Endothelial cell of umbilical vein (primary cell): ENCODE data around the gene RAB7B. TPM values are rescaled to one million over a fixed set of nuclear protein-coding genes. Genes with fewer than 3 reads are reported as not detected.

ENCODE experiments used
- BruUV-seq: library from RNA; stranded (reverse); fragments of 400-500 nt; replicated peaks from 2 replicates; lab custom pipeline; 2021; lab: Mats Ljungman, UMichigan
- CTCF ChIA-PET: fragments of 300-600, 350-600 bp; sonication (Branson Sonifier 250); formaldehyde crosslinking; loops from one replicate; lab custom pipeline; 2021; ENCODE audit warnings: antibody characterized with exemption, inconsistent platforms; lab: Charles Lee
- POLR2A ChIA-PET: fragments of 300-600, 350-600 bp; sonication (Branson Sonifier 250); formaldehyde crosslinking; loops from one replicate; lab custom pipeline; 2021; ENCODE audit warnings: antibody characterized with exemption, inconsistent platforms; lab: Charles Lee
- DNase-seq: peaks from one replicate; pipeline ENCODE4 v3.0.0-alpha.2; 2011; ENCODE audit warnings: low read depth, low spot score
- FAIRE-seq: peaks from 2 replicates; lab custom pipeline; 2011; peaks lifted over from hg19 to GRCh38; lab: Jason Lieb, UNC
- H2AFZ ChIP-seq: 2 replicates; pipeline ENCODE4 v1.6.0; 2012; ENCODE audit warnings: low read depth, low read length, control low read depth, inconsistent platforms
- H3K27ac ChIP-seq: 2 replicates; pipeline ENCODE4 v1.5.1; 2011; ENCODE audit warnings: low read depth, mild to moderate bottlenecking, control low read depth, low read length, moderate library complexity; ENCODE audit not compliant: insufficient read depth
- H3K27me3 ChIP-seq, 2 experiments: 2 replicates each; pipeline versions ENCODE4 v1.6.0 to v1.6.1; 2011; ENCODE audit warnings: low read length in 2 of 2, mixed read lengths in 1 of 2; ENCODE audit not compliant: control insufficient read depth in 2 of 2, insufficient read depth in 2 of 2
- H3K36me3 ChIP-seq, 2 experiments: 2 replicates in 1 of 2; 3 replicates in 1 of 2; pipeline ENCODE4 v1.5.1; 2011; ENCODE audit warnings: low read length in 2 of 2, mild to moderate bottlenecking in 1 of 2, moderate library complexity in 1 of 2; ENCODE audit not compliant: control insufficient read depth in 2 of 2, insufficient read depth in 2 of 2; ENCODE audit errors: extremely low read depth in 1 of 2
- H3K4me1 ChIP-seq: 3 replicates; pipeline ENCODE4 v1.5.1; 2011; ENCODE audit warnings: mild to moderate bottlenecking, low read length; ENCODE audit not compliant: control insufficient read depth, insufficient read depth; ENCODE audit errors: extremely low read depth
- H3K4me2 ChIP-seq: 2 replicates; pipeline ENCODE4 v1.6.1; 2011; ENCODE audit warnings: low read length, control low read depth, mixed read lengths; ENCODE audit not compliant: insufficient read depth
- H3K4me3 ChIP-seq, 3 experiments: fragments of 200-600 bp in 1 of 3; sonication (generic), shearing (Covaris generic) in 1 of 3; replicated peaks in 1 of 3; 2 replicates each; pipeline ENCODE4 v1.5.1; 2011 to 2016; ENCODE audit warnings: control low read depth in 3 of 3, low read length in 3 of 3, mild to moderate bottlenecking in 2 of 3, inconsistent platforms in 1 of 3, low read depth in 1 of 3, moderate library complexity in 1 of 3; ENCODE audit not compliant: insufficient read depth in 1 of 3
- H3K79me2 ChIP-seq: 2 replicates; pipeline ENCODE4 v1.6.0; 2012; ENCODE audit warnings: low read length, inconsistent platforms; ENCODE audit not compliant: control insufficient read depth, insufficient read depth
- H3K9ac ChIP-seq: replicated peaks from 2 replicates; pipeline ENCODE3; 2011; ENCODE audit warnings: low read length, control low read depth; ENCODE audit not compliant: insufficient read depth; ENCODE audit errors: extremely low read depth
- H3K9me1 ChIP-seq: replicated peaks from 3 replicates; pipeline ENCODE4 v1.6.0; 2011; ENCODE audit warnings: mild to moderate bottlenecking, low read length; ENCODE audit not compliant: control insufficient read depth, insufficient read depth; ENCODE audit errors: extremely low read depth
- H3K9me3 ChIP-seq: replicated peaks from 2 replicates; pipeline ENCODE4 v1.5.1; 2012; ENCODE audit warnings: low read length, inconsistent platforms; ENCODE audit not compliant: control insufficient read depth, insufficient read depth
- H4K20me1 ChIP-seq: replicated peaks from 2 replicates; pipeline ENCODE3; 2011; ENCODE audit warnings: mild to moderate bottlenecking, low read length; ENCODE audit not compliant: control insufficient read depth, insufficient read depth; ENCODE audit errors: extremely low read depth
- CTCF ChIP-seq, 2 donors: IDR thresholded peaks; 1 replicate in 1 of 2; 2 replicates in 1 of 2; pipeline ENCODE4 v1.5.1; 2011; ENCODE audit warnings: low read length in 2 of 2, mild to moderate bottlenecking in 2 of 2, moderate library complexity in 2 of 2, control low read depth in 1 of 2, inconsistent platforms in 1 of 2, low read depth in 1 of 2; ENCODE audit not compliant: insufficient read depth in 1 of 2; ENCODE audit errors: extremely low read depth in 1 of 2
- EZH2 ChIP-seq: IDR thresholded peaks from 2 replicates; pipeline ENCODE4 v1.6.1; 2012; ENCODE audit warnings: borderline replicate concordance, low read depth, mild to moderate bottlenecking, moderate library complexity, low read length, inconsistent platforms; ENCODE audit not compliant: severe bottlenecking
- FOS ChIP-seq: IDR thresholded peaks from 2 replicates; pipeline ENCODE4 v1.6.1; 2011; ENCODE audit warnings: mild to moderate bottlenecking, low read length, moderate library complexity, borderline replicate concordance; ENCODE audit not compliant: insufficient read depth
- GATA2 ChIP-seq: IDR thresholded peaks from 2 replicates; pipeline ENCODE4 v1.7.0; 2011; ENCODE audit warnings: low read depth, mild to moderate bottlenecking, moderate library complexity, mixed read lengths, low read length; ENCODE audit not compliant: insufficient read length, insufficient read depth
- JUN ChIP-seq: IDR thresholded peaks from 2 replicates; pipeline ENCODE4 v1.6.1; 2011; ENCODE audit warnings: borderline replicate concordance, low read depth; ENCODE audit not compliant: insufficient read length, insufficient read depth
- MAX ChIP-seq: IDR thresholded peaks from 2 replicates; pipeline ENCODE4 v1.6.1; 2011; ENCODE audit not compliant: insufficient read depth, insufficient read length
- MYC ChIP-seq: IDR thresholded peaks from one replicate; pipeline ENCODE4 v1.6.1; 2011; ENCODE audit warnings: mild to moderate bottlenecking, low read depth, low read length
- POLR2A ChIP-seq: IDR thresholded peaks from 2 replicates; pipeline ENCODE4 v1.6.1; 2012; ENCODE audit warnings: low read depth, mild to moderate bottlenecking, control low read depth, low read length
- POLR2AphosphoS5 ChIP-seq: IDR thresholded peaks from 2 replicates; pipeline ENCODE4 v1.6.1; 2012; ENCODE audit warnings: low read depth, mild to moderate bottlenecking, control low read depth, low read length, moderate library complexity; ENCODE audit not compliant: insufficient read depth
- dilution Hi-C: fragments of 300-500 bp; cut with MboI; formaldehyde crosslinking; loops from one replicate; pipeline ENCODE4 v1.15.0; 2019; ENCODE audit warnings: low sequenced_read_pairs; ENCODE audit not compliant: extremely low pct_ligation_motif_present
- intact Hi-C: fragments of 100-400 bp; cut with micrococcal nuclease; formaldehyde crosslinking; loops from one replicate; pipeline ENCODE4 v1.10.0; 2022
- polyA plus RNA-seq, 4 experiments: library from polyadenylated mRNA; depleted of rRNA in 3 of 4; stranded (reverse) in 3 of 4; unstranded in 1 of 4; fragments of >200 nt; gene quantifications; 2 replicates each; pipeline versions ENCODE4 v1.2.1 to v1.2.3, GENCODE V29; 2011 to 2012; ENCODE audit warnings: missing spikeins in 1 of 4
- total RNA-seq: library from RNA; stranded (reverse); gene quantifications from 2 replicates; pipeline ENCODE4 v1.2.3, GENCODE V29; 2021

The RAB7B gene
- total and polyA plus RNA-seq, 2 donors (not counting 3 experiments of a cell fraction or from before 2014, with no cell fraction given) = 0.15 TPM; not detected in 1

- H3K27me3 ChIP-seq = peaks cover 20% of the 10 kb centered on the region in 2 experiments
- CTCF ChIA-PET = interaction anchor here (1.0 to 2.0 kb wide), 2 partner anchors 11 to 29 kb away, joined by 3 to 11 read pairs; no protein-coding TSS in a partner anchor
- no peak for FAIRE-seq
These were observed 55.2 kb downstream of the RAB7B start for GRCh38 chr1:205948039-205948438.

GRCh38 chr1:205947024-205947423, 56.2 kb downstream of the RAB7B start:
- Histone ChIP-seq H3K4me2 (no peak overlapping the region), H3K27me3 (peaks cover 20 to 22% of the 10 kb centered on the region in 2 experiments), H3K9me3 (no peaks in the 10 kb centered on the region), H3K79me2 (no peaks in the 10 kb centered on the region), H3K4me1 (peaks cover 7% of the 10 kb centered on the region), H3K27ac (no peak overlapping the region), H3K4me3 (no peak overlapping the region), H3K9ac (no peak overlapping the region), H3K9me1 (no peaks in the 10 kb centered on the region), H4K20me1 (no peaks in the 10 kb centered on the region), H2AFZ (no peak overlapping the region), H3K36me3 (no peaks in the 10 kb centered on the region)
- intact Hi-C loops (no loop called here), dilution Hi-C loops (no loop called here)
- no TSS peak for BruUV-seq
- FAIRE-seq (no peak), DNase-seq (no peak)
- CTCF ChIA-PET = interaction anchor here (1.0 to 9.3 kb wide), 4 partner anchors 27 to 155 kb away, joined by 3 to 67 read pairs (median 5); no protein-coding TSS in a partner anchor
- no peak for TF ChIP-seq POLR2A
- TF ChIP-seq CTCF (IDR thresholded peaks at IDR 0.05; ENCODE audit: extremely low read depth in 1 of 2, insufficient read depth in 1 of 2, low read depth in 1 of 2, low read length in 2 of 2) = no peak
- no peak for TF ChIP-seq GATA2
- no peak for TF ChIP-seq JUN
- TF ChIP-seq MAX = no peak
- no peak for TF ChIP-seq MYC
- no peak for TF ChIP-seq EZH2
- no peak for TF ChIP-seq FOS
- TF ChIP-seq POLR2AphosphoS5 = no peak
- POLR2A ChIA-PET = no interaction called here

More at GRCh38 chr1:205948039-205948438, 55.2 kb downstream of the RAB7B start:
- TF ChIP-seq JUN = no peak
- TF ChIP-seq CTCF (IDR thresholded peaks at IDR 0.05; ENCODE audit: extremely low read depth in 1 of 2, insufficient read depth in 1 of 2, low read depth in 1 of 2, low read length in 2 of 2) = no peak
- no peak for DNase-seq
- Histone ChIP-seq H3K27ac (no peak overlapping the region), H2AFZ (no peak overlapping the region), H3K79me2 (no peaks in the 10 kb centered on the region), H4K20me1 (no peaks in the 10 kb centered on the region), H3K9me3 (no peaks in the 10 kb centered on the region), H3K36me3 (no peaks in the 10 kb centered on the region), H3K4me3 (no peak overlapping the region), H3K4me1 (peaks cover 11% of the 10 kb centered on the region), H3K4me2 (no peak overlapping the region), H3K9ac (no peak overlapping the region), H3K9me1 (no peaks in the 10 kb centered on the region)
- BruUV-seq = no TSS peak
- POLR2A ChIA-PET = no interaction called here
- dilution Hi-C loops = no loop called here
- intact Hi-C loops = no loop called here
